ENCODE results near the gene PXDC1. TPM values are rescaled to one million over a fixed set of nuclear protein-coding genes. Genes with fewer than 3 reads are reported as not detected.

The PXDC1 gene
- total RNA-seq, 1 donor from 2014 or later, result 75.9 TPM

DNA sequence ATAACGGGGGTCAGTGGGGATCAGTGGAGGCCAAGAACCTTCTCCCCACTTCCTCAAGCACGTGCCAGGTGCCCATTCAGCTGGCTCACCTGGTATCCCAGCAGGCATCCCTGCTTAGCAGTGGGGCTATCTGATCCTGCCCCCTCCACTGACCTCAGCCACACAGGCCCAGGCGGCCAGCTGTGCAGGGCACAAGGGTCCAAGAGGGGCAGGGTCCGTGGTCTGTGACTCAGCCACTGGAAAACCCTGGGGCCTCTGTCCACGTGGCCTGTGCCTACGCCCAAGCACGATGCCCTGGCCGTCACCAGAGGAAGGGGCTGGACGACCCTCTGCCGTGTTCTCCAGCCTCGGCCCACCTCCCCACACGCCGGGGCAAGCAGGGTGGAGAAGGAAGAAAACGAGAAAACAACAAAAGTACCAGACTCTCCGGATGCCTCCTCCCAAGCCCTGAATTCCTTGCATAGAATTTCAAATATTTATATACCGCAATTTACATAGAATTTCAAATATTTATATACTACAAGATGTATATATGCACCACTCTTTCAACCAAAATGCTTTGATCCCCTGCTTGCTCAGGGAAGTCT lies 12.1 kb downstream of the PXDC1 start:
- H3K27me3 ChIP-seq, result no peaks in the 10 kb centered on the region
- H3K4me1 ChIP-seq, result peaks cover 72% of the 10 kb centered on the region

DNA sequence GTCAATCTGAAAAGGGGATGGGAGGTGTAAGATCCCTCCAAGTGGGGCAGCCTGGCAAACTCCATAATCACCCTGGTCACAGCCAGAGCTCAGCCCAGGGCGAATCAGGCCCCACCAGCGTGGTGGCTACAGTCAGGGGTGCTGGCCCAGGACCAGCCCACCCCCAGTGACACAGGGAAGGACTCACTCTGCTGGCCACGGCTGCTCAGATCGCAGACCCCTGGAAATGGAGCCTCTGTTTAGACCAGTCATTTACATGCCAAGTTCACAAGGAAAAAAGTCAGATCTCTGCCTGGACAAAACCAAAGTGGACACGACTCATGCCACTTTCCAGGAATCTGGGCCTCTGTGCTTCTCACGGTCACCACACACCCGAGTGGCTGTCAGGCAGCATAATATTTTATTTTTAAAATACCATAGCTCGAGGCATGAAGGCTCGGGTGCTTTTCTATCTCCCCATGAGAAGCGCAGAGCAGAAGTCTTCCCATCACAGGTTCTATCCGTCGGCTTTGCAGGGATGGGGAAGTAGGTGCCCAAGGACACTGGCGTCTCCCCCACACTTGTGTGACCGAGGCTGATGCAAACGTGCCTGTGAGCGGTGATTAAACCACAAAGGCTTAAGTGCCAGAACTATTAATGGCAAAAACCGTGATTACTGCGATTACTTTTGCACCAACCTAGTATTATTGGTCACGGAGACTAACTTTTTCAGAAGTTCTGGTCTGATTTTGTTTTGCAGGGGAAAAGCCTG lies 13.0 kb downstream of the PXDC1 start:
- Histone ChIP-seq H3K27ac (no peak overlapping the region), H3K4me3 (no peak overlapping the region), H3K36me3 (peaks cover 0 to 39% of the 10 kb centered on the region in 2 donors), H3K9me3 (no peaks in the 10 kb centered on the region), H3K27me3 (no peaks in the 10 kb centered on the region), H3K4me1 (peaks cover 66% of the 10 kb centered on the region)
- intact Hi-C loops (cut with DNase I), result no loop called here
- no peak for TF ChIP-seq POLR2A (IDR thresholded peaks at IDR 0.05)
- TF ChIP-seq, protein P1, sequence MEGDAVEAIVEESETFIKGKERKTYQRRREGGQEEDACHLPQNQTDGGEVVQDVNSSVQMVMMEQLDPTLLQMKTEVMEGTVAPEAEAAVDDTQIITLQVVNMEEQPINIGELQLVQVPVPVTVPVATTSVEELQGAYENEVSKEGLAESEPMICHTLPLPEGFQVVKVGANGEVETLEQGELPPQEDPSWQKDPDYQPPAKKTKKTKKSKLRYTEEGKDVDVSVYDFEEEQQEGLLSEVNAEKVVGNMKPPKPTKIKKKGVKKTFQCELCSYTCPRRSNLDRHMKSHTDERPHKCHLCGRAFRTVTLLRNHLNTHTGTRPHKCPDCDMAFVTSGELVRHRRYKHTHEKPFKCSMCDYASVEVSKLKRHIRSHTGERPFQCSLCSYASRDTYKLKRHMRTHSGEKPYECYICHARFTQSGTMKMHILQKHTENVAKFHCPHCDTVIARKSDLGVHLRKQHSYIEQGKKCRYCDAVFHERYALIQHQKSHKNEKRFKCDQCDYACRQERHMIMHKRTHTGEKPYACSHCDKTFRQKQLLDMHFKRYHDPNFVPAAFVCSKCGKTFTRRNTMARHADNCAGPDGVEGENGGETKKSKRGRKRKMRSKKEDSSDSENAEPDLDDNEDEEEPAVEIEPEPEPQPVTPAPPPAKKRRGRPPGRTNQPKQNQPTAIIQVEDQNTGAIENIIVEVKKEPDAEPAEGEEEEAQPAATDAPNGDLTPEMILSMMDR (IDR thresholded peaks at IDR 0.05), result no peak
- TF ChIP-seq POLR2AphosphoS5 (IDR thresholded peaks at IDR 0.05; ENCODE audit: insufficient read depth in 1 of 2, low read depth in 1 of 2), result no peak
- DNase-seq (ENCODE audit: extremely low spot score in 2 of 2), result no peak

More for the DNA sequence above, 12.1 kb downstream of the PXDC1 start:
- DNase-seq (ENCODE audit: extremely low spot score in 2 of 2), result no peak
- TF ChIP-seq, protein P1 (IDR thresholded peaks at IDR 0.05), result no peak
- no peak for TF ChIP-seq POLR2A (IDR thresholded peaks at IDR 0.05)
- TF ChIP-seq POLR2AphosphoS5 (IDR thresholded peaks at IDR 0.05; ENCODE audit: insufficient read depth in 1 of 2, low read depth in 1 of 2), result no peak
- intact Hi-C loops (cut with DNase I), result no loop called here
- no peaks in the 10 kb centered on the region for H3K9me3 ChIP-seq
- peak overlapping the region; percentile 2 for H3K27ac ChIP-seq
- H3K4me3 ChIP-seq, result no peak overlapping the region
- H3K36me3 ChIP-seq, result peaks cover 0 to 39% of the 10 kb centered on the region in 2 donors

DNA sequence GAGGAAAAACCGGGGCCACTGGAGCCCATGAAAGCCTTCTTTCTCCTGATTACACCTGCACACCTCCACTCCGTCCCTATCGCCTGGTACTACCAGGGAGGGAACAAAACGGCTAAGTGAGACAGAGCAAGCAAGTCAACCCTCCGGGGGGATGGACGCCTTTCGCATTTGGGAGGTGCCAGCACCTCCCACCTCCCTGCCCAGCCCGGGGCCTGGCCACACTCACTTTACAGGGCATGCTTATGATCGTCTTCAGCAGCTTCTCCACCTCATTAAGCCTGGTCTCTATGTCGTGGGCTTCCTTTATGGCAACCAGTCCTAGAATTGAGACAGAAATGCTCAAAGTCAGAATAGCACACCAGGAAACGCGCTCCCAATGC lies 13.7 kb downstream of the PXDC1 start:
- Histone ChIP-seq H3K27me3 (no peaks in the 10 kb centered on the region), H3K27ac (no peak overlapping the region), H3K4me1 (peaks cover 66% of the 10 kb centered on the region), H3K4me3 (no peak overlapping the region), H3K36me3 (peaks cover 0 to 39% of the 10 kb centered on the region in 2 donors), H3K9me3 (no peaks in the 10 kb centered on the region)
- no peak for DNase-seq (ENCODE audit: extremely low spot score in 2 of 2)
- TF ChIP-seq POLR2A (IDR thresholded peaks at IDR 0.05), result no peak
- TF ChIP-seq, protein P1 (IDR thresholded peaks at IDR 0.05), result no peak
- no peak for TF ChIP-seq POLR2AphosphoS5 (IDR thresholded peaks at IDR 0.05; ENCODE audit: insufficient read depth in 1 of 2, low read depth in 1 of 2)
- intact Hi-C loops (cut with DNase I), result no loop called here

DNA sequence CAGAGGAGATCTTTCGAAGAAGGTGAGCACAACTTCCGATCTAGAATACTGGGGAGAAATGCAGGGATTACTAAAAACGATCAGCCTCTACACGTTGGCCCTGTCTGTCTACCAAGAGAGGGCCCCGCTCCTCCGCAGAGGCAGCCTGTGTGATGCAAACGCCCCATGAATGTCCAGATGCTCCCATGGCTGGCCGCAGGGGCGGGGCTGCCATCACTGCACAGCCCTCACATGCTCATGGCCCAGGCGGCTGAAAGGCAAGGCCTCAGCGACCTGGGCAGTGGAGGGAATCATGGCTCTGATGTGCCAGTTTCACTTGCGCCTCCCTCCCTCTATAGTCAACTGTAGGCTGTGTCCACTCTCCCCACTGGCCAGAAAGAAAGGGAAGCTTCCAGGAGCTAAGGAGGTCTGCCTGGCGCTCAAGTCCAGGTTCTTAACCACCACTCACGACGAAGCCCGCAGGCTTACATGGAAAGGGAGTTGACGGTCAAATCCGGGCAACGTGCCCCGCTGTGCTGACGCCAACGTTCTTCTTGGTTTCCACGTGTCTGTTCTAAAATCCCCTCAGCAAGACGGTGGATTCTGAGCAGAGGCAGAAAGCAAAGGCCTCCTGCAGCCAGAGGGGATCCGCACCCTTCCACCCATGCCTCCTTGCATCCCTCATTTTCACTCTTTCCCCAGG lies 14.2 kb downstream of the PXDC1 start:
- Histone ChIP-seq H3K9me3 (no peaks in the 10 kb centered on the region), H3K4me3 (no peak overlapping the region), H3K27ac (no peak overlapping the region), H3K27me3 (no peaks in the 10 kb centered on the region), H3K36me3 (peaks cover 0 to 39% of the 10 kb centered on the region in 2 donors), H3K4me1 (peaks cover 66% of the 10 kb centered on the region)
- TF ChIP-seq, protein P1 (IDR thresholded peaks at IDR 0.05), result no peak
- TF ChIP-seq POLR2AphosphoS5 (IDR thresholded peaks at IDR 0.05; ENCODE audit: insufficient read depth in 1 of 2, low read depth in 1 of 2), result no peak
- TF ChIP-seq POLR2A (IDR thresholded peaks at IDR 0.05), result no peak
- no peak for DNase-seq (ENCODE audit: extremely low spot score in 2 of 2)
- intact Hi-C loops (cut with DNase I), result no loop called here
